Stomach (tissue), 4 donors: Measurements from ENCODE around the gene CNP.

Experiments
- CTCF ChIP-seq, 7 experiments: fragments of 450-650 bp in 4 of 7; fragments of 200-600 bp in 3 of 7; sonication (generic) in 3 of 7; IDR thresholded peaks; one replicate each; pipeline ENCODE4 v1.5.1; 2016 to 2019; ENCODE audit warnings: antibody characterized with exemption in 7 of 7, control low read depth in 2 of 7, mild to moderate bottlenecking in 1 of 7
- EP300 ChIP-seq: sonication (generic); formaldehyde crosslinking; IDR thresholded peaks from one replicate; pipeline ENCODE4 v1.6.1; 2017; ENCODE audit warnings: antibody characterized with exemption
- POLR2A ChIP-seq, 4 donors: fragments of 450-650 bp; IDR thresholded peaks; one replicate each; pipeline ENCODE4 v1.6.1; 2016; ENCODE audit warnings: antibody characterized with exemption in 4 of 4, control low read depth in 2 of 4, mild to moderate bottlenecking in 1 of 4, moderate library complexity in 1 of 4

- no peak for TF ChIP-seq POLR2A (IDR thresholded peaks at IDR 0.05)
- no peak for TF ChIP-seq CTCF (IDR thresholded peaks at IDR 0.05)
- no peak for TF ChIP-seq EP300
Observed at GRCh38 chr17:41971721-41972523, 5.3 kb downstream of the CNP start.
